Measurements from ENCODE around the gene NR2F2. TPM values are rescaled to one million over a fixed set of nuclear protein-coding genes. Genes with fewer than 3 reads are reported as not detected.

NR2F2 gene
- total and polyA plus RNA-seq, 2 experiments from 2014 or later: 0.16 TPM; not detected in 1

DNA sequence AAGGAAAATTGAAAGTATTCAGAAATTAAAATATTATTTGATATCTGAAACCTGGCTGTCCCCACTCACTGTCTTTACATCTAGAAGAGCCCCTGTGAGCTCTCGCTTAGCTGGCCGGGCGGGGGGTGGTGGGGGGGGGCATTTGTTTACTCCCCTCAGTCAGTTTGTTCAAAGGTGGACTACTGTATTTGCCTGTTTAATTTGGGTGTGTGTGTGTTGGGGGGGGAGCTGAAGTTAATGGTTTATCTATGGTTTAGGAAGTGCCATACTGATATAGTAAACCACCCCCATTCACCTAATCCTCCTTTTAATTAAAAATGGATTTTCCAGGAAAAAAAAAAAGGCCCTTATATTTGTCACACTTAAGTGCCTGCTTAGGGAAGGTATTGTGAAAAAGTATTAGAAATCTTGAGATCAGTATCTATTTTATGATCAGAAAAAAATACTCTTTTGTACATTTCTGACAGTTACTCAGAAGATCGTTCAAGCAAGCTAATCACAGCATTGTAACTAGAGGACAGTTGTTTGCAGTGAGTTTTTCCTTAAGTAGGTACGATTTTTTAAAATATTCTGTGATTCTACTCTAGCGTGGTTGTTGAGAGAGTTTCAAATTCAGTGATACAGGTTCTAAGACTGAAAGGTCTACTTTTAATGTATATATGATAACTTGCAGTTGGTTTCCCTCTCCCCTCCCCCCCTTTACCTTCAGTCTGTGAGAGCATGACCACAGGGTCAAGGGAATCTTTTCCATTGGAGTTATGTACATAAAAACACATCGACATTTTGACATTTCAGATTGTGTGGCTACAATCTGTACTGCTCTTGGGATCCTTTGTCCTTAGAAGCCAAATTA, 8.5 kb downstream of the NR2F2 start (continued):
- TF ChIP-seq, protein P1, sequence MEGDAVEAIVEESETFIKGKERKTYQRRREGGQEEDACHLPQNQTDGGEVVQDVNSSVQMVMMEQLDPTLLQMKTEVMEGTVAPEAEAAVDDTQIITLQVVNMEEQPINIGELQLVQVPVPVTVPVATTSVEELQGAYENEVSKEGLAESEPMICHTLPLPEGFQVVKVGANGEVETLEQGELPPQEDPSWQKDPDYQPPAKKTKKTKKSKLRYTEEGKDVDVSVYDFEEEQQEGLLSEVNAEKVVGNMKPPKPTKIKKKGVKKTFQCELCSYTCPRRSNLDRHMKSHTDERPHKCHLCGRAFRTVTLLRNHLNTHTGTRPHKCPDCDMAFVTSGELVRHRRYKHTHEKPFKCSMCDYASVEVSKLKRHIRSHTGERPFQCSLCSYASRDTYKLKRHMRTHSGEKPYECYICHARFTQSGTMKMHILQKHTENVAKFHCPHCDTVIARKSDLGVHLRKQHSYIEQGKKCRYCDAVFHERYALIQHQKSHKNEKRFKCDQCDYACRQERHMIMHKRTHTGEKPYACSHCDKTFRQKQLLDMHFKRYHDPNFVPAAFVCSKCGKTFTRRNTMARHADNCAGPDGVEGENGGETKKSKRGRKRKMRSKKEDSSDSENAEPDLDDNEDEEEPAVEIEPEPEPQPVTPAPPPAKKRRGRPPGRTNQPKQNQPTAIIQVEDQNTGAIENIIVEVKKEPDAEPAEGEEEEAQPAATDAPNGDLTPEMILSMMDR (conservative IDR thresholded peaks at IDR 0.05; ENCODE audit: low read depth in 2 of 2): no peak

DNA sequence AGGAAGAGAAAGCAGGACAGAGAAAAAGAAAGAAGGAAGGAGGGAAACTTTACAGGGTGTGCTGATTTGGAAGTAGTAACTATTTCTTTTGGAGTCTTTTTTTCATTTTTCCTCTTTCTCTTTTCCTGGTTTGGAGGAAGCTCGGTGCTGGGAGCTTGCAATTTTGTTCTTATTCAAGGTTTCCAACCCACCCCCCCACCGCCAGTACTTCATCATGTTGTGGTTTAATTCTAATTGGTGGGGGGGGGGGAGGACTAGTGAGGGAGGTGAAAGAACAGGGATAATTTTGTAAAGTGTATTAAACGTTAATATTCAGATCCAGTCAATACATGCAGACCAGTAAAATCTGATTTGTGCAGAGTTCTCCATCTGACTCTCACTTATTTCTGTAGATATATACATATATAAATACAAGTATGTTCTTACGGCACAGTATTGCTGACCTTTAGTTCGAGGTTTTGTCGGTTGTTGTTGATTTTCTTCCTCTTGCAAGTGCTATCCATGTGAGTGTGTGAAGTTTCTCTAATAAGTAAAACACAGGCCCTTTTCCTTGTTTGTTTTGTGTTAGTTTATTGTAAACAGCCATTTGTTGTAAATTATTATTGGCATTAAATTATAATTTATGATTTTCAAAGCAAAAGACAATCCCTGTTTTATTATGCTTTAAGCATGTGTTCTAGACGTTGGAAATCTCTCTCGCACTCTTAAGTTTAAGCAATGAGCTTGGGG, 9.3 kb downstream of the NR2F2 start:
- H3K79me2 ChIP-seq (replicated peaks; ENCODE audit: insufficient read depth): no peaks in the 10 kb centered on the region
- H3K27ac Mint-ChIP-seq: no peak overlapping the region
- H2AFZ ChIP-seq: no peak overlapping the region
- peaks cover 98% of the 10 kb centered on the region for H3K27me3 Mint-ChIP-seq (ENCODE audit: insufficient read depth, low read depth, poor library complexity)
- no peak for ATAC-seq
- TF ChIP-seq EZH2 (IDR thresholded peaks at IDR 0.05; ENCODE audit: low read depth, unreplicated experiment): peak; percentile 57
- TF ChIP-seq ZNF331 (CRISPR knock-in tag; IDR thresholded peaks at IDR 0.05; ENCODE audit: low read depth): no peak
- H3K36me3 Mint-ChIP-seq (ENCODE audit: low read depth): no peaks in the 10 kb centered on the region
- H3K9me3 Mint-ChIP-seq: no peaks in the 10 kb centered on the region; the same call in 1 of the 3 replicates
- peaks cover 96% of the 10 kb centered on the region for H3K27me3 ChIP-seq (ENCODE audit: insufficient read depth)
- peak overlapping the region; percentile 74 for H3K4me3 Mint-ChIP-seq
- peaks cover 78% of the 10 kb centered on the region for H3K4me1 Mint-ChIP-seq
- H3F3A ChIP-seq (replicated peaks; ENCODE audit: low read depth): peaks cover 24% of the 10 kb centered on the region
- peaks cover 10% of the 10 kb centered on the region; the same call in 1 of the 2 replicates for H4K20me1 ChIP-seq (replicated peaks; ENCODE audit: insufficient read depth)
- H3K9me2 ChIP-seq (ENCODE audit: insufficient read depth): no peaks in the 10 kb centered on the region
- H3K4me3 ChIP-seq: peak overlapping the region; percentile 76
- no peak overlapping the region for H3K27ac ChIP-seq (ENCODE audit: low read depth)
- H3K4me2 ChIP-seq: peak overlapping the region; percentile 75
- DNase-seq (ENCODE audit: low spot score): no peak
- peaks cover 83% of the 10 kb centered on the region for H3K4me1 ChIP-seq (ENCODE audit: insufficient read depth)
- no peaks in the 10 kb centered on the region for H3K36me3 ChIP-seq (ENCODE audit: insufficient read depth)

DNA sequence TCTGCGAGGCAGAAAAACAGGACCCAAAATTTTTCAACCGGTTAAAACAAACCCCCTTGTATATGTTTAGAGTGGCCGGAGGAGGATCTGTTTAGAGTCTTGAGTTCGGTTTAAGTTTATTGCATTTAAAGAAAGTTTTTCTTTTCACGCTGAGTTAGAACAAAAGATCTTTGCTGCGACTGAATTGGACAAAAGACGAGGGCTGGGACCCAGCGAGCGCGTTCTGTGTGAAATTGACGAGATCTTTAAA, 9.8 kb downstream of the NR2F2 start:
- Histone ChIP-seq H3K27ac (ENCODE audit: low read depth) (no peak overlapping the region), H3K4me3 (peak overlapping the region; percentile 76), H3K4me2 (peak overlapping the region; percentile 75), H3K9me2 (ENCODE audit: insufficient read depth) (no peaks in the 10 kb centered on the region), H3K27me3 (ENCODE audit: insufficient read depth) (peaks cover 96% of the 10 kb centered on the region), H3K79me2 (replicated peaks; ENCODE audit: insufficient read depth) (no peaks in the 10 kb centered on the region), H2AFZ (no peak overlapping the region), H3F3A (replicated peaks; ENCODE audit: low read depth) (peaks cover 24% of the 10 kb centered on the region), H3K4me1 (ENCODE audit: insufficient read depth) (peaks cover 83% of the 10 kb centered on the region), H3K36me3 (ENCODE audit: insufficient read depth) (no peaks in the 10 kb centered on the region), H4K20me1 (replicated peaks; ENCODE audit: insufficient read depth) (peaks cover 10% of the 10 kb centered on the region; the same call in 1 of the 2 replicates)
- Mint-ChIP-seq H3K4me1 (peaks cover 78% of the 10 kb centered on the region), H3K27me3 (ENCODE audit: insufficient read depth, low read depth, poor library complexity) (peaks cover 98% of the 10 kb centered on the region), H3K9me3 (no peaks in the 10 kb centered on the region; the same call in none of the 3 replicates), H3K4me3 (peak overlapping the region; percentile 74), H3K36me3 (ENCODE audit: low read depth) (no peaks in the 10 kb centered on the region; the same call in 2 of the 3 replicates), H3K27ac (no peak overlapping the region)
- ATAC-seq (no peak), DNase-seq (ENCODE audit: low spot score) (no peak)
- TF ChIP-seq, protein P2, sequence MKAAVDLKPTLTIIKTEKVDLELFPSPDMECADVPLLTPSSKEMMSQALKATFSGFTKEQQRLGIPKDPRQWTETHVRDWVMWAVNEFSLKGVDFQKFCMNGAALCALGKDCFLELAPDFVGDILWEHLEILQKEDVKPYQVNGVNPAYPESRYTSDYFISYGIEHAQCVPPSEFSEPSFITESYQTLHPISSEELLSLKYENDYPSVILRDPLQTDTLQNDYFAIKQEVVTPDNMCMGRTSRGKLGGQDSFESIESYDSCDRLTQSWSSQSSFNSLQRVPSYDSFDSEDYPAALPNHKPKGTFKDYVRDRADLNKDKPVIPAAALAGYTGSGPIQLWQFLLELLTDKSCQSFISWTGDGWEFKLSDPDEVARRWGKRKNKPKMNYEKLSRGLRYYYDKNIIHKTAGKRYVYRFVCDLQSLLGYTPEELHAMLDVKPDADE (IDR thresholded peaks at IDR 0.05): no peak
- TF ChIP-seq JUNB (IDR thresholded peaks at IDR 0.05; ENCODE audit: unreplicated experiment): no peak
- no peak for TF ChIP-seq NANOG (IDR thresholded peaks at IDR 0.05; ENCODE audit: borderline replicate concordance)
- no peak for TF ChIP-seq EZH2phosphoT487 (IDR thresholded peaks at IDR 0.05; ENCODE audit: unreplicated experiment)
- TF ChIP-seq, protein P3, sequence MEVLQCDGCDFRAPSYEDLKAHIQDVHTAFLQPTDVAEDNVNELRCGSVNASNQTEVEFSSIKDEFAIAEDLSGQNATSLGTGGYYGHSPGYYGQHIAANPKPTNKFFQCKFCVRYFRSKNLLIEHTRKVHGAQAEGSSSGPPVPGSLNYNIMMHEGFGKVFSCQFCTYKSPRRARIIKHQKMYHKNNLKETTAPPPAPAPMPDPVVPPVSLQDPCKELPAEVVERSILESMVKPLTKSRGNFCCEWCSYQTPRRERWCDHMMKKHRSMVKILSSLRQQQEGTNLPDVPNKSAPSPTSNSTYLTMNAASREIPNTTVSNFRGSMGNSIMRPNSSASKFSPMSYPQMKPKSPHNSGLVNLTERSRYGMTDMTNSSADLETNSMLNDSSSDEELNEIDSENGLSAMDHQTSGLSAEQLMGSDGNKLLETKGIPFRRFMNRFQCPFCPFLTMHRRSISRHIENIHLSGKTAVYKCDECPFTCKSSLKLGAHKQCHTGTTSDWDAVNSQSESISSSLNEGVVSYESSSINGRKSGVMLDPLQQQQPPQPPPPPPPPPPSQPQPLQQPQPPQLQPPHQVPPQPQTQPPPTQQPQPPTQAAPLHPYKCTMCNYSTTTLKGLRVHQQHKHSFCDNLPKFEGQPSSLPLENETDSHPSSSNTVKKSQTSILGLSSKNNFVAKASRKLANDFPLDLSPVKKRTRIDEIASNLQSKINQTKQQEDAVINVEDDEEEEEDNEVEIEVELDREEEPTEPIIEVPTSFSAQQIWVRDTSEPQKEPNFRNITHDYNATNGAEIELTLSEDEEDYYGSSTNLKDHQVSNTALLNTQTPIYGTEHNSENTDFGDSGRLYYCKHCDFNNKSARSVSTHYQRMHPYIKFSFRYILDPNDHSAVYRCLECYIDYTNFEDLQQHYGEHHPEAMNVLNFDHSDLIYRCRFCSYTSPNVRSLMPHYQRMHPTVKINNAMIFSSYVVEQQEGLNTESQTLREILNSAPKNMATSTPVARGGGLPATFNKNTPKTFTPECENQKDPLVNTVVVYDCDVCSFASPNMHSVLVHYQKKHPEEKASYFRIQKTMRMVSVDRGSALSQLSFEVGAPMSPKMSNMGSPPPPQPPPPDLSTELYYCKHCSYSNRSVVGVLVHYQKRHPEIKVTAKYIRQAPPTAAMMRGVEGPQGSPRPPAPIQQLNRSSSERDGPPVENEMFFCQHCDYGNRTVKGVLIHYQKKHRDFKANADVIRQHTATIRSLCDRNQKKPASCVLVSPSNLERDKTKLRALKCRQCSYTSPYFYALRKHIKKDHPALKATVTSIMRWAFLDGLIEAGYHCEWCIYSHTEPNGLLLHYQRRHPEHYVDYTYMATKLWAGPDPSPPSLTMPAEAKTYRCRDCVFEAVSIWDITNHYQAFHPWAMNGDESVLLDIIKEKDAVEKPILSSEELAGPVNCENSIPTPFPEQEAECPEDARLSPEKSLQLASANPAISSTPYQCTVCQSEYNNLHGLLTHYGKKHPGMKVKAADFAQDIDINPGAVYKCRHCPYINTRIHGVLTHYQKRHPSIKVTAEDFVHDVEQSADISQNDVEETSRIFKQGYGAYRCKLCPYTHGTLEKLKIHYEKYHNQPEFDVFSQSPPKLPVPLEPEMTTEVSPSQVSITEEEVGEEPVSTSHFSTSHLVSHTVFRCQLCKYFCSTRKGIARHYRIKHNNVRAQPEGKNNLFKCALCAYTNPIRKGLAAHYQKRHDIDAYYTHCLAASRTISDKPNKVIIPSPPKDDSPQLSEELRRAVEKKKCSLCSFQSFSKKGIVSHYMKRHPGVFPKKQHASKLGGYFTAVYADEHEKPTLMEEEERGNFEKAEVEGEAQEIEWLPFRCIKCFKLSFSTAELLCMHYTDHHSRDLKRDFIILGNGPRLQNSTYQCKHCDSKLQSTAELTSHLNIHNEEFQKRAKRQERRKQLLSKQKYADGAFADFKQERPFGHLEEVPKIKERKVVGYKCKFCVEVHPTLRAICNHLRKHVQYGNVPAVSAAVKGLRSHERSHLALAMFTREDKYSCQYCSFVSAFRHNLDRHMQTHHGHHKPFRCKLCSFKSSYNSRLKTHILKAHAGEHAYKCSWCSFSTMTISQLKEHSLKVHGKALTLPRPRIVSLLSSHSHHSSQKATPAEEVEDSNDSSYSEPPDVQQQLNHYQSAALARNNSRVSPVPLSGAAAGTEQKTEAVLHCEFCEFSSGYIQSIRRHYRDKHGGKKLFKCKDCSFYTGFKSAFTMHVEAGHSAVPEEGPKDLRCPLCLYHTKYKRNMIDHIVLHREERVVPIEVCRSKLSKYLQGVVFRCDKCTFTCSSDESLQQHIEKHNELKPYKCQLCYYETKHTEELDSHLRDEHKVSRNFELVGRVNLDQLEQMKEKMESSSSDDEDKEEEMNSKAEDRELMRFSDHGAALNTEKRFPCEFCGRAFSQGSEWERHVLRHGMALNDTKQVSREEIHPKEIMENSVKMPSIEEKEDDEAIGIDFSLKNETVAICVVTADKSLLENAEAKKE (CRISPR knock-in tag; IDR thresholded peaks at IDR 0.05): no peak
- no peak for TF ChIP-seq STAT1 (IDR thresholded peaks at IDR 0.05; ENCODE audit: unreplicated experiment)
